Measurements from ENCODE around the gene PPP1R13B. TPM values are rescaled to one million over a fixed set of nuclear protein-coding genes. Genes with fewer than 3 reads are reported as not detected.

PPP1R13B gene
- polyA plus RNA-seq, 1 donor (not counting 4 experiments of a cell fraction or from before 2014, with no cell fraction given) = 7.7 TPM

DNA sequence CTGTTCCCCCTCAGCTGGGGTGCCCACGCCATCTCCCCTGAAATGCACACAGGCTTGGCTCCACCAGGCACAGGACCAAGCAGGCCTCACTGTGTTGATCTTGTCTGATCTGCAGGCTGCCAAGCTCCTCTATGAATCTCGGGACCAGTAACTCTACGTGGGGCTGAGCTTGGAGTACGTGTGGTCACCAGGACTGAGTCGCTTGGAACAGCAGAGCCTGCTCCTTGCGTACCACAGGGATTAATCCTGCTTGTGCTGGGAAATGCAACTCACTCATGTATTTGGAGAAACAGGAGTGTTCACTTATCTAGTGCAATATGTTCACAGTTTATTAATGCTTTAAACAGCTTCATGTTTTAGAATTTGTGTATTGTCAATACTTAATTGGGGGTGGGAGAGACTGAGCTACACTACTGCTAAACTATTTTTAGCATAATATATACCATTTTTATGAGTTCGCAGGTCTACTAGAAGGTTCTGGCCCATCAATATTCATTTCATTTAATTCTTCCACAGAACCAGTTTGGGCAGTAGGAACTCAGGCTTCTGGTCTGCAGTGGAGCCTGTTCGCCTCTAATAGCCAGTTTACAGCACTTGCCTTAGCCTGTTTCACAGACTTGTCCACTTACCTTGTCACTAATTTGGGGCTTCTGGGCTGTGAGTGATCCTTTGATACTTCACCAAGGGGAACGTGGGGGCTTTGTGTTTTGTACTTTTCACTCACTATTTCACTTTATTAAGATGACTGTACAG lies 114.3 kb downstream of the PPP1R13B start:
- H3K4me1 ChIP-seq (ENCODE audit: control insufficient read depth, extremely low read depth, insufficient read depth, low read length) = peaks cover 11% of the 10 kb centered on the region
- no peaks in the 10 kb centered on the region for H3K27me3 ChIP-seq (ENCODE audit: control insufficient read depth, extremely low read depth, insufficient read depth, low read length)
- H3K27ac ChIP-seq (ENCODE audit: control insufficient read depth, insufficient read depth, low read length) = peak overlapping the region; percentile 55
- H3K9me1 ChIP-seq (ENCODE audit: control insufficient read depth, extremely low read depth, insufficient read depth, low read length) = no peaks in the 10 kb centered on the region
- peak overlapping the region; percentile 22 for H3K9ac ChIP-seq (ENCODE audit: control insufficient read depth, extremely low read depth, insufficient read depth, low read length)
- FAIRE-seq (no peak), DNase-seq (ENCODE audit: low read depth, low spot score) (no peak)
- no peaks in the 10 kb centered on the region for H3K9me3 ChIP-seq (ENCODE audit: control insufficient read depth, low read depth, low read length)
- TF ChIP-seq EZH2 (IDR thresholded peaks at IDR 0.05; ENCODE audit: low read length) = no peak
- TF ChIP-seq, protein P1, sequence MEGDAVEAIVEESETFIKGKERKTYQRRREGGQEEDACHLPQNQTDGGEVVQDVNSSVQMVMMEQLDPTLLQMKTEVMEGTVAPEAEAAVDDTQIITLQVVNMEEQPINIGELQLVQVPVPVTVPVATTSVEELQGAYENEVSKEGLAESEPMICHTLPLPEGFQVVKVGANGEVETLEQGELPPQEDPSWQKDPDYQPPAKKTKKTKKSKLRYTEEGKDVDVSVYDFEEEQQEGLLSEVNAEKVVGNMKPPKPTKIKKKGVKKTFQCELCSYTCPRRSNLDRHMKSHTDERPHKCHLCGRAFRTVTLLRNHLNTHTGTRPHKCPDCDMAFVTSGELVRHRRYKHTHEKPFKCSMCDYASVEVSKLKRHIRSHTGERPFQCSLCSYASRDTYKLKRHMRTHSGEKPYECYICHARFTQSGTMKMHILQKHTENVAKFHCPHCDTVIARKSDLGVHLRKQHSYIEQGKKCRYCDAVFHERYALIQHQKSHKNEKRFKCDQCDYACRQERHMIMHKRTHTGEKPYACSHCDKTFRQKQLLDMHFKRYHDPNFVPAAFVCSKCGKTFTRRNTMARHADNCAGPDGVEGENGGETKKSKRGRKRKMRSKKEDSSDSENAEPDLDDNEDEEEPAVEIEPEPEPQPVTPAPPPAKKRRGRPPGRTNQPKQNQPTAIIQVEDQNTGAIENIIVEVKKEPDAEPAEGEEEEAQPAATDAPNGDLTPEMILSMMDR (optimal IDR thresholded peaks at IDR 0.05 in 1 of 3, IDR thresholded peaks at IDR 0.05 in 1 of 3, conservative IDR thresholded peaks at IDR 0.05 in 1 of 3; ENCODE audit: extremely low read depth in 1 of 3, insufficient read depth in 2 of 3, low read length in 3 of 3) = no peak
- dilution Hi-C loops (cut with MboI; ENCODE audit: extremely low pct_ligation_motif_present, low sequenced_read_pairs) = no loop called here
- no peak overlapping the region for H3K4me3 ChIP-seq (ENCODE audit: control insufficient read depth in 2 of 3, extremely low read depth in 1 of 3, insufficient read depth in 2 of 3, low read depth in 1 of 3, low read length in 3 of 3)
- peaks cover 2% of the 10 kb centered on the region for H3K79me2 ChIP-seq (ENCODE audit: control insufficient read depth, insufficient read depth, low read length)
- H2AFZ ChIP-seq (ENCODE audit: control insufficient read depth, low read length) = no peak overlapping the region
- peak overlapping the region; percentile 7 for H3K4me2 ChIP-seq (ENCODE audit: control insufficient read depth, extremely low read depth, insufficient read depth, low read depth, low read length)
- no peaks in the 10 kb centered on the region for H4K20me1 ChIP-seq (ENCODE audit: control insufficient read depth, extremely low read depth, insufficient read depth, low read length)
- peaks cover 49 to 58% of the 10 kb centered on the region in 2 experiments for H3K36me3 ChIP-seq (ENCODE audit: control insufficient read depth in 2 of 2, extremely low read depth in 1 of 2, insufficient read depth in 2 of 2, low read length in 2 of 2)

DNA sequence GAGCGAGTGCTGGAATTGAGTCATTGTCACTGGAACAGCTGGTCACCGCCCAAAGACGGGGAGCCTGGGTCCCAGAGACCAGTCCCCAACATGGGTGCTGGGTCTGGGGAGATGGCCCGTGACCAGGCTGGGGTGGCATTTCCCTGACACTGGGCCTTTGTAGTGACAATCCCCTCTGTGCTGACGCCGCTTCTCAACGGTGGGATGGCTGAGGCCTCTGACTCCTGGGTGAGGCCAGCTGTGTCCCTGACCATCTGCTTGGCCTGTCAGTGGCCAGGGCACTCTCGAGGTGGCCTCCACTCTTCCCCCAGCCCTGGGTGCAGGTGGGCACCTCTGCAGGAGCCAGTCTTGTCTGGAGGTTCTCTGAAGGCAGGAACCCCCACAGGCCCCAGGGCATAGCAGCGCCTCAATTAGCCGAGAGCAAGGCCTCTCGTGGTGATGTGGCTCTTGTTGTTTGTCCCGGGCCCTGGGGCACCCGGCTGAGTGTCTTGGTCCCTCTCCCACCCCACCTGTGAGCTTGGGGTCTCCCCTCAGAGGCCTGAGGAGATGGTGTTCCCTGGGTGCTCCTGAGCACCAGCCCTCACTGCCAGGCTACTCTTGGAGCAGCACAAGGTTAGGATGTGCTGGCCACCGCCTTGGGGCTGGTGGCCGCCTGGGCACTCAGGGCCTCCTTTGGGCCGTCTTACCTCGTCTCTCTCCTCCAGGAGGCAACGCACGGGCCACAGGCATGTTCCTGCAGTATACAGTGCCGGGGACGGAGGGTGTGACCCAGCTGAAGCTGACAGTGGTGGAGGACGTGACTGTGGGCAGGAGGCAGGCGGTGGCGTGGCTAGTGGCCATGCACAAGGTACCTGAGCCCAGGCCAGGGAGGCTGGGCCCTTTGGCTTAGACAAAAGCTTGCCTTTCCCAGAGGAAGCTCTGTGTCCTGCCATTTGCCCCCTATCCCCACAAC lies 115.2 kb downstream of the PPP1R13B start:
- Histone ChIP-seq H3K4me1 (ENCODE audit: control insufficient read depth, extremely low read depth, insufficient read depth, low read length) (peaks cover 11% of the 10 kb centered on the region), H3K27ac (ENCODE audit: control insufficient read depth, insufficient read depth, low read length) (no peak overlapping the region), H3K27me3 (ENCODE audit: control insufficient read depth, extremely low read depth, insufficient read depth, low read length) (no peaks in the 10 kb centered on the region), H3K79me2 (ENCODE audit: control insufficient read depth, insufficient read depth, low read length) (peaks cover 10% of the 10 kb centered on the region), H3K9me3 (ENCODE audit: control insufficient read depth, low read depth, low read length) (no peaks in the 10 kb centered on the region), H2AFZ (ENCODE audit: control insufficient read depth, low read length) (no peak overlapping the region), H4K20me1 (ENCODE audit: control insufficient read depth, extremely low read depth, insufficient read depth, low read length) (no peaks in the 10 kb centered on the region), H3K36me3 (ENCODE audit: control insufficient read depth in 2 of 2, extremely low read depth in 1 of 2, insufficient read depth in 2 of 2, low read length in 2 of 2) (peaks cover 42 to 54% of the 10 kb centered on the region in 2 experiments), H3K9me1 (ENCODE audit: control insufficient read depth, extremely low read depth, insufficient read depth, low read length) (no peaks in the 10 kb centered on the region), H3K4me3 (ENCODE audit: control insufficient read depth in 2 of 3, extremely low read depth in 1 of 3, insufficient read depth in 2 of 3, low read depth in 1 of 3, low read length in 3 of 3) (no peak overlapping the region), H3K9ac (ENCODE audit: control insufficient read depth, extremely low read depth, insufficient read depth, low read length) (no peak overlapping the region), H3K4me2 (ENCODE audit: control insufficient read depth, extremely low read depth, insufficient read depth, low read depth, low read length) (no peak overlapping the region)
- DNase-seq (ENCODE audit: low read depth, low spot score) (no peak), FAIRE-seq (no peak)
- dilution Hi-C loops (cut with MboI; ENCODE audit: extremely low pct_ligation_motif_present, low sequenced_read_pairs) = no loop called here
- TF ChIP-seq, protein P1 (optimal IDR thresholded peaks at IDR 0.05 in 1 of 3, IDR thresholded peaks at IDR 0.05 in 1 of 3, conservative IDR thresholded peaks at IDR 0.05 in 1 of 3; ENCODE audit: extremely low read depth in 1 of 3, insufficient read depth in 2 of 3, low read length in 3 of 3) = no peak
- TF ChIP-seq EZH2 (IDR thresholded peaks at IDR 0.05; ENCODE audit: low read length) = no peak
